Measurements from ENCODE around the gene PIK3IP1.

DNA sequence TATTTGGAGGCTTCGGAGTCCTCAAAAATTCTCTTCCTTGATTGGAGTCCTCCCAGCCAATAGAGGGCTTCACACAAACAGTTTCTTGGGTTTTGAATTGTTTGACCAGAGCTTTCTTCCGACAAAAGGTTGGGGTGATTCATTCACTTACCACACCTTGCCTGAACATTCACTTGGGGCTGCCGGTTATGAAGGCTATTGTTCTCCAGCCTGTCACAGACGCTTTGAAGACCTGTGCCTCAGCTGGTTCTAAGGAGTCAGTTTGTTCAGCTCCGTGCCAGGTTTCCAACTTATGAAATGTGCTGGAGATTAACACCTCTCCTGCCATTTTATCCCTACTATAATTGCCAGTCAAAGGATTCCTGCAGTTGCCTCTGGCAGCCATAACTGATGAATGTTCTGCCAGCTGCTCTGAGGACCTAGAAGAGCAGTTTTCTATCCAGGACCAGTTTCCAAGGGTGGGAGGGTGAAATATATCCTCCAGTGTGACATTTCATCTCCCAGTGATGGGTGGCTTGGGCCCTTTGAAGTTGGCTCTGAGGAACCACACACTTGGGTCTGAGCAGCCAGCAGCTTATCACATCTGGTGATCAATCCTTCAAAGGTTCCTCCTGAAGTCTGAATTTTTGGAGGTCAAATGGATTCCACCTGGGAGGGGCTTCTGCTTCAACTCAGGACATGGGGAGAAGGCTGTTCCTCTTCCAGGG lies 48.8 kb downstream of the PIK3IP1 start:
- no peak for TF ChIP-seq EZH2 (IDR thresholded peaks at IDR 0.05; ENCODE audit: insufficient read depth, poor library complexity, severe bottlenecking)
- TF ChIP-seq EZH2phosphoT487 (IDR thresholded peaks at IDR 0.05; ENCODE audit: insufficient read depth, low read depth) = no peak

All from GM23248 (cell line).